Smooth muscle cell (in vitro differentiated cells): ENCODE data around the gene AURKB. TPM values are rescaled to one million over a fixed set of nuclear protein-coding genes. Genes with fewer than 3 reads are reported as not detected.
"Not testable (repeated sequence)": the region's sequence is repeated elsewhere in the genome, so short reads cannot be mapped to it uniquely, and the experiment has no call there.

Experiments
- DNase-seq: peaks from one replicate; lab custom pipeline; 2025; ENCODE audit not compliant: unreplicated experiment; lab: John Stamatoyannopoulos, UW
- H2AFZ ChIP-seq: fragments of 200-600 bp; sonication (generic); 2 replicates; pipeline ENCODE4 v1.6.0; 2016; ENCODE audit warnings: antibody characterized with exemption, low read depth, mild to moderate bottlenecking
- H3F3A ChIP-seq: fragments of 200-600 bp; sonication (generic); 2 replicates; pipeline ENCODE4 v1.6.0; 2017; ENCODE audit warnings: antibody characterized with exemption, low read depth
- H3K27ac ChIP-seq: fragments of 200-600 bp; sonication (generic); 2 replicates; pipeline ENCODE4 v1.5.1; 2016; ENCODE audit warnings: low read depth, mild to moderate bottlenecking
- H3K27me3 ChIP-seq: fragments of 200-600 bp; sonication (generic); 2 replicates; pipeline ENCODE4 v1.6.1; 2016; ENCODE audit warnings: low read depth, mild to moderate bottlenecking
- H3K36me3 ChIP-seq: fragments of 200-600 bp; sonication (generic); 2 replicates; pipeline ENCODE4 v1.5.1; 2016; ENCODE audit warnings: low read depth
- H3K4me1 ChIP-seq: fragments of 200-600 bp; sonication (generic); 2 replicates; pipeline ENCODE4 v1.5.1; 2016; ENCODE audit warnings: low read depth
- H3K4me2 ChIP-seq: fragments of 200-600 bp; sonication (generic); 2 replicates; pipeline ENCODE4 v1.6.0; 2016; ENCODE audit warnings: mild to moderate bottlenecking
- H3K4me3 ChIP-seq: fragments of 200-600 bp; sonication (generic); 2 replicates; pipeline ENCODE4 v1.5.1; 2016; ENCODE audit warnings: mild to moderate bottlenecking
- H3K79me2 ChIP-seq: fragments of 200-600 bp; sonication (generic); 2 replicates; pipeline ENCODE4 v1.6.0; 2016; ENCODE audit warnings: low read depth, mild to moderate bottlenecking
- H3K9ac ChIP-seq: fragments of 200-600 bp; sonication (generic); 2 replicates; pipeline ENCODE4 v1.6.0; 2016; ENCODE audit warnings: low read depth
- H3K9me3 ChIP-seq: fragments of 200-600 bp; sonication (generic); replicated peaks from 2 replicates; pipeline ENCODE4 v1.5.1; 2016; ENCODE audit warnings: low read depth
- H4K20me1 ChIP-seq: fragments of 200-600 bp; sonication (generic); 2 replicates; pipeline ENCODE4 v1.6.0; 2016; ENCODE audit warnings: low read depth
- CTCF ChIP-seq: fragments of 200-600 bp; sonication (generic); IDR thresholded peaks from 2 replicates; pipeline ENCODE4 v1.5.1; 2017; ENCODE audit warnings: borderline replicate concordance, mild to moderate bottlenecking, antibody characterized with exemption; ENCODE audit not compliant: insufficient read depth, poor library complexity, severe bottlenecking
- WGBS: methylation state at CpG from one replicate; pipeline ENCODE4 v1.1.7; 2016; ENCODE audit warnings: low lambda C conversion rate; 5-methylcytosine and 5-hydroxymethylcytosine counted together
- polyA plus RNA-seq: library from polyadenylated mRNA; unstranded; fragments of >200 nt; fragmentation: Nextera tagmentation; extraction: Ambion mirVana; gene quantifications from 2 replicates; pipeline ENCODE4 v1.2.1, GENCODE V29; 2016
- total RNA-seq: library from RNA; depleted of rRNA; stranded (reverse); fragments of >200 nt; gene quantifications from 2 replicates; pipeline ENCODE4 v1.2.3, GENCODE V29; 2014

The AURKB gene
- total and polyA plus RNA-seq, 2 experiments from 2014 or later: 16.6 to 33.5 TPM

DNA sequence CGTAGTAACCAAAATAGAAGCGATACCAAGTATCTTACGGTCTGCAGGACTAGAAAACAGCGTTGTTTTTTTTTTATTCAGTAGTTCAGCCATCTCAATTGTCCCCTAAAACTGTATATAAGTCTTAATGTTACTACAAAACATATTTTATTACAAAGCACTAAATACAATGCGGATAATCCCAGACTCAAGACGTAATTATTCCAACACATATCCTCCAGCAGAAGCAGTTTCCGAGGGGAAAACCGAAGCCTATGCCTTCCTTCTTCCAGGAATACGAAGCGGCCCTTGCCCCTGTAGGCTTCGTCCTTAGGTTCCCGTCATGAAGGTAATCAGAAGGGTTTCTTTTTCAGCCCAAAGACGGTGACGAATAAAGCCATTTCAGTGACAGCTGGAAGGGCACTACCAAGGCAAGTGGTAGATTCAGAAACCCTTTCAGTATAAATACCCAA, 36.5 kb downstream of the AURKB start:
- Histone ChIP-seq H3K4me3 (peak overlapping the region; percentile 65), H3K79me2 (no peaks in the 10 kb centered on the region), H3K9ac (peak overlapping the region; percentile 97), H3K9me3 (no peaks in the 10 kb centered on the region), H3K36me3 (no peaks in the 10 kb centered on the region), H3K27me3 (no peaks in the 10 kb centered on the region), H4K20me1 (no peaks in the 10 kb centered on the region), H2AFZ (peak overlapping the region; percentile 41), H3K4me2 (peak overlapping the region; percentile 92), H3F3A (no peaks in the 10 kb centered on the region), H3K4me1 (peaks cover 16% of the 10 kb centered on the region), H3K27ac (peak overlapping the region; percentile 98)
- TF ChIP-seq CTCF: no peak
- WGBS: 2% methylated on average over 14 of the region's 14 CpGs
- DNase-seq: no peak

DNA sequence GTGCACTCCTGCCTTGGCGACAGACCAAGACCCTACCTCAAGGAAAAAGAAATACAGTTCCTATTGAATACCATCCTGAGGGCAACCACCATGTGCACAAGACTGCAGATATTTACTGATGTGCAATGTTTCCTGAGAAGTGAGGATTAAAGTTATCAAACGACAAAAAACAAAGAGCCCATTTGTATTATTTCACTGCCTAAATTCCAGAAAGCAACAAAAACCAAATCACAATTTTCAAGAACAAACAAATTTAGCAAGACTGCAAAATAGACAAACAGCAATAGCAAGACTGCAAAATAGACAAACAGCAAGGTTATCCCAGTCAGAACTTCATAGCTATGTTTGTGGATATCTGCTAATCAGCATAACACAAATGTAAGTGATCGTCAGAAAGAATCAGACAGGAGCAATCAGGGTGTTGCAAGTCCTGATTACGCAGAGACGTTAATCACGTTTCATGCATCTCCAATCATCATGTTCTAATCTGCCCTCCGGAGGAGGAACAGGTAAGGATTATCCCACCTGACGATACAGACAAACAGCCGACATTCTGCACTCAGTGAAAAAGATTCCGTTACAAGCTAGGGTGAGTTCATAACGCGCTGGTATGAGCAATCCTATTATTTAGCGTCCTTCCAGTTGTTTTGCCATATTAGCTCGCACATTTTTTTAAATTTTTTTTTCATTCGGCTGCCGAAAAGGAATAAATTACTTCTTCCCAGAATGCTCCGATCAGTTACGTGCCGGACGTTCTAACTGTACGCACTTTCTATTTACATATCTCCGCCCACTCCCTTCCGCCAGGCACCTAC, 37.1 kb downstream of the AURKB start:
- Histone ChIP-seq H3K9ac (peak overlapping the region; percentile 97), H4K20me1 (no peaks in the 10 kb centered on the region), H2AFZ (peak overlapping the region; percentile 41), H3K9me3 (no peaks in the 10 kb centered on the region), H3K4me1 (peaks cover 16% of the 10 kb centered on the region), H3F3A (no peaks in the 10 kb centered on the region), H3K27me3 (no peaks in the 10 kb centered on the region), H3K27ac (peak overlapping the region; percentile 98), H3K36me3 (no peaks in the 10 kb centered on the region), H3K4me3 (peak overlapping the region; percentile 65), H3K4me2 (peak overlapping the region; percentile 92), H3K79me2 (no peaks in the 10 kb centered on the region)
- TF ChIP-seq CTCF: no peak
- WGBS: under 1% methylated on average over 23 of the region's 23 CpGs
- peak; percentile 37 for DNase-seq

DNA sequence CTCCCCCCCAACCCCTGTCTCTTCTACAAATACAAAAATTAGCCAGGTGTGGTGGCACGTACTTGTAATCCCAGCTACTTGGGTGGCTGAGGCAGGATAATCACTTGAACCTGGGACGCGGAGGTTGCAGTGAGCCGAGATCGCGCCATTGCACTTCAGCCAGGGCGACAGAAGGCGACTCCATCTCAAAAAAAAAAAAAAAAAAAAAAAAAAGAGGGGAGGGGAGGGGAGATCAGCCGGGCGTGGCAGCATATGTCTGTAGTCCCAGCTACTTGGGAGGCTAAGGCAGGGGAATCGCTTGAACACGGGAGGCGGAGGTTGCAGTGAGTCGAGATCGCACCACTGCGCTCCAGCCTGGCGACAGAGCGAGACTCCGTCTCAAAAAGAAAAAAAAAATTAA, 40.2 kb downstream of the AURKB start:
- H4K20me1 ChIP-seq, H3K9ac ChIP-seq, H3K36me3 ChIP-seq, DNase-seq, H3K79me2 ChIP-seq, H3K27ac ChIP-seq, H2AFZ ChIP-seq, H3K4me1 ChIP-seq, H3K4me2 ChIP-seq, H3F3A ChIP-seq, H3K4me3 ChIP-seq, H3K27me3 ChIP-seq, H3K9me3 ChIP-seq: not testable (repeated sequence)
- WGBS: 92% methylated on average over 19 of the region's 19 CpGs

- WGBS: 80% methylated on average over 3 of the region's 3 CpGs
Measured at GRCh38 chr17:8167526-8167925, 42.8 kb downstream of the AURKB start.

More at GRCh38 chr17:8167526-8167925, 42.8 kb downstream of the AURKB start:
- Histone ChIP-seq H3K9me3 (no peaks in the 10 kb centered on the region), H3K27ac (no peak overlapping the region), H2AFZ (no peak overlapping the region), H3K9ac (no peak overlapping the region), H3K27me3 (no peaks in the 10 kb centered on the region), H3K4me1 (peaks cover 17% of the 10 kb centered on the region), H3K36me3 (no peaks in the 10 kb centered on the region), H4K20me1 (no peaks in the 10 kb centered on the region), H3K79me2 (peaks cover 6% of the 10 kb centered on the region), H3K4me2 (no peak overlapping the region), H3F3A (no peaks in the 10 kb centered on the region), H3K4me3 (no peak overlapping the region)
- no peak for DNase-seq
- TF ChIP-seq CTCF: no peak
